ENCODE measurements around the gene VAV3. TPM values are rescaled to one million over a fixed set of nuclear protein-coding genes. Genes with fewer than 3 reads are reported as not detected.

VAV3 gene
- total RNA-seq, 1 experiment from 2014 or later: not detected

DNA sequence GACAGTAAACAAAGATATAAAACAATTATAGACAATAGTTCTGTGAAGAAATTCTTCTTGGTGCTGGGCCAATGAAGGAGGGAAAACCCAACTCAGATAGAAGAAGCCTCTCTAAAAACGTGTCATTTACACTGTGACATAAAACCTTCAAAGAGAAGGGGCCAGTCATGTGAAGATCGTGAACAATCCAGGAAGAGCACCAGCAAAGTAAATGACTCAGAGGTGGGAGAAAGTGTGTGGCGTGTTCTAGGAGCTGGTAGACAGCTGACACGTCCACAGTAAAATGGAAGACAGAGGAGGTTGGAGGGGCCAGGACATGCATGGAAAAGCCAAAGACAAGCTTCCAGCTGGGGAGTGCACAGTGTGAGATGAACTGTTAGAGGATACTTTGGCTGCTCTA lies 143.6 kb downstream of the VAV3 start (continued):
- no peak for TF ChIP-seq REST (IDR thresholded peaks at IDR 0.05; ENCODE audit: low read depth)
- no peak for TF ChIP-seq TCF7L2 (IDR thresholded peaks at IDR 0.05; ENCODE audit: borderline replicate concordance, extremely low read depth, insufficient read depth, insufficient read length)
- no peak for TF ChIP-seq CBX3 (IDR thresholded peaks at IDR 0.05; ENCODE audit: low read depth)
- TF ChIP-seq EGR1 (IDR thresholded peaks at IDR 0.05; ENCODE audit: low read depth): no peak
- TF ChIP-seq, protein P1, sequence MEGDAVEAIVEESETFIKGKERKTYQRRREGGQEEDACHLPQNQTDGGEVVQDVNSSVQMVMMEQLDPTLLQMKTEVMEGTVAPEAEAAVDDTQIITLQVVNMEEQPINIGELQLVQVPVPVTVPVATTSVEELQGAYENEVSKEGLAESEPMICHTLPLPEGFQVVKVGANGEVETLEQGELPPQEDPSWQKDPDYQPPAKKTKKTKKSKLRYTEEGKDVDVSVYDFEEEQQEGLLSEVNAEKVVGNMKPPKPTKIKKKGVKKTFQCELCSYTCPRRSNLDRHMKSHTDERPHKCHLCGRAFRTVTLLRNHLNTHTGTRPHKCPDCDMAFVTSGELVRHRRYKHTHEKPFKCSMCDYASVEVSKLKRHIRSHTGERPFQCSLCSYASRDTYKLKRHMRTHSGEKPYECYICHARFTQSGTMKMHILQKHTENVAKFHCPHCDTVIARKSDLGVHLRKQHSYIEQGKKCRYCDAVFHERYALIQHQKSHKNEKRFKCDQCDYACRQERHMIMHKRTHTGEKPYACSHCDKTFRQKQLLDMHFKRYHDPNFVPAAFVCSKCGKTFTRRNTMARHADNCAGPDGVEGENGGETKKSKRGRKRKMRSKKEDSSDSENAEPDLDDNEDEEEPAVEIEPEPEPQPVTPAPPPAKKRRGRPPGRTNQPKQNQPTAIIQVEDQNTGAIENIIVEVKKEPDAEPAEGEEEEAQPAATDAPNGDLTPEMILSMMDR (IDR thresholded peaks at IDR 0.05 in 2 of 3, conservative IDR thresholded peaks at IDR 0.05 in 1 of 3; ENCODE audit: borderline replicate concordance in 1 of 3, insufficient read depth in 1 of 3, low read depth in 2 of 3, low read length in 2 of 3): no peak

GRCh38 chr1:107820801-107821200 lies 144.2 kb downstream of the VAV3 start:
- no peaks in the 10 kb centered on the region for H3K4me1 ChIP-seq (ENCODE audit: control insufficient read depth in 1 of 2, insufficient read depth in 2 of 2, low read length in 2 of 2)
- H3K9me2 ChIP-seq (ENCODE audit: insufficient read depth): no peaks in the 10 kb centered on the region
- no peaks in the 10 kb centered on the region for H3K9me3 ChIP-seq (ENCODE audit: control insufficient read depth in 1 of 2, insufficient read depth in 1 of 2, low read depth in 1 of 2, low read length in 2 of 2)
- no peak overlapping the region for H3K4me3 ChIP-seq (replicated peaks in 1 of 2; ENCODE audit: low read depth in 1 of 2, low read length in 2 of 2)
- no peak for DNase-seq (ENCODE audit: low read depth, low spot score)
- H3K27me3 ChIP-seq (ENCODE audit: insufficient read depth, low read length): peaks cover 3% of the 10 kb centered on the region
- ATAC-seq: no peak
- ChIA-PET POLR2A (no interaction called here), RAD21 (ENCODE audit: low non-redundant PET in 1 of 2, low total read pairs in 2 of 2, uncharacterized antibody in 2 of 2, unreplicated experiment in 2 of 2) (no interaction called here), CTCF (no interaction called here)
- no TSS peak for BruUV-seq (replicated peaks)
- H3K36me3 ChIP-seq (ENCODE audit: control insufficient read depth in 1 of 2, insufficient read depth in 2 of 2, low read length in 2 of 2): no peaks in the 10 kb centered on the region
- no peak overlapping the region for H3K9ac ChIP-seq (ENCODE audit: low read length)
- no peak overlapping the region for H2AFZ ChIP-seq (ENCODE audit: low read depth, low read length, poor library complexity, severe bottlenecking)
- no peaks in the 10 kb centered on the region for H3K79me2 ChIP-seq (ENCODE audit: insufficient read depth, low read length)
- no peak overlapping the region for H3K4me2 ChIP-seq (ENCODE audit: low read length)
- no peak overlapping the region for H3K27ac ChIP-seq (ENCODE audit: low read depth, low read length)
- intact Hi-C loops (cut with micrococcal nuclease): no loop called here
- no peaks in the 10 kb centered on the region for H4K20me1 ChIP-seq (ENCODE audit: insufficient read depth)
- TF ChIP-seq SP1 (IDR thresholded peaks at IDR 0.05; ENCODE audit: low read depth): no peak
- TF ChIP-seq ATF3 (IDR thresholded peaks at IDR 0.05): no peak
- no peak for TF ChIP-seq POLR2A (IDR thresholded peaks at IDR 0.05; ENCODE audit: borderline replicate concordance, extremely low read depth, insufficient read depth, insufficient read length)
- TF ChIP-seq ELF1 (IDR thresholded peaks at IDR 0.05; ENCODE audit: borderline replicate concordance, low read depth): no peak
- no peak for TF ChIP-seq TCF7L2 (IDR thresholded peaks at IDR 0.05; ENCODE audit: borderline replicate concordance, extremely low read depth, insufficient read depth, insufficient read length)
- TF ChIP-seq CBX3 (IDR thresholded peaks at IDR 0.05; ENCODE audit: low read depth): no peak
- TF ChIP-seq ZNF274 (IDR thresholded peaks at IDR 0.05; ENCODE audit: low read depth, low read length): no peak
- TF ChIP-seq RAD21 (IDR thresholded peaks at IDR 0.05; ENCODE audit: low read depth): no peak
- TF ChIP-seq CEBPB (IDR thresholded peaks at IDR 0.05; ENCODE audit: low read depth): no peak
- no peak for TF ChIP-seq YY1 (IDR thresholded peaks at IDR 0.05; ENCODE audit: extremely low read depth, insufficient replicate concordance, low read depth, low read length)
- no peak for TF ChIP-seq FOSL1 (IDR thresholded peaks at IDR 0.05; ENCODE audit: low read depth)
- TF ChIP-seq ZFX (IDR thresholded peaks at IDR 0.05): no peak
- TF ChIP-seq SRF (IDR thresholded peaks at IDR 0.05; ENCODE audit: low read depth): no peak
- TF ChIP-seq ZBTB33 (IDR thresholded peaks at IDR 0.05; ENCODE audit: extremely low read depth, insufficient replicate concordance, low read length): no peak
- TF ChIP-seq SIN3A (IDR thresholded peaks at IDR 0.05; ENCODE audit: low read depth): no peak
- no peak for TF ChIP-seq EZH2phosphoT487 (IDR thresholded peaks at IDR 0.05; ENCODE audit: borderline replicate concordance)
